GM12891 (cell line): ENCODE results near the gene TBX19.

ENCODE experiments used
- DNase-seq: peaks from one replicate; pipeline ENCODE4 v3.0.0; 2011; ENCODE audit warnings: low spot score; ENCODE audit not compliant: insufficient read length
- FAIRE-seq: peaks from 2 replicates; lab custom pipeline; 2011; peaks lifted over from hg19 to GRCh38; lab: Jason Lieb, UNC
- PAX5 ChIP-seq: IDR thresholded peaks from 2 replicates; pipeline ENCODE4 v1.6.1; 2011; ENCODE audit warnings: low read length, moderate library complexity, mild to moderate bottlenecking; ENCODE audit not compliant: insufficient read depth, severe bottlenecking
- POLR2A ChIP-seq: IDR thresholded peaks from 2 replicates; pipeline ENCODE4 v1.6.1; 2011; ENCODE audit warnings: low read depth, low read length, control low read depth
- POLR2AphosphoS5 ChIP-seq: IDR thresholded peaks from 2 replicates; pipeline ENCODE4 v1.6.1; 2011; ENCODE audit warnings: low read depth, low read length, control low read depth
- POU2F2 ChIP-seq: IDR thresholded peaks from 2 replicates; pipeline ENCODE4 v1.6.1; 2011; ENCODE audit warnings: low read depth, mild to moderate bottlenecking, control low read depth, low read length, moderate library complexity
- SPI1 ChIP-seq: IDR thresholded peaks from 2 replicates; pipeline ENCODE4 v1.6.1; 2011; ENCODE audit warnings: low read depth, low read length, control low read depth
- TAF1 ChIP-seq: IDR thresholded peaks from 2 replicates; pipeline ENCODE4 v1.6.1; 2011; ENCODE audit warnings: low read depth, low read length, control low read depth

TBX19 gene

DNA sequence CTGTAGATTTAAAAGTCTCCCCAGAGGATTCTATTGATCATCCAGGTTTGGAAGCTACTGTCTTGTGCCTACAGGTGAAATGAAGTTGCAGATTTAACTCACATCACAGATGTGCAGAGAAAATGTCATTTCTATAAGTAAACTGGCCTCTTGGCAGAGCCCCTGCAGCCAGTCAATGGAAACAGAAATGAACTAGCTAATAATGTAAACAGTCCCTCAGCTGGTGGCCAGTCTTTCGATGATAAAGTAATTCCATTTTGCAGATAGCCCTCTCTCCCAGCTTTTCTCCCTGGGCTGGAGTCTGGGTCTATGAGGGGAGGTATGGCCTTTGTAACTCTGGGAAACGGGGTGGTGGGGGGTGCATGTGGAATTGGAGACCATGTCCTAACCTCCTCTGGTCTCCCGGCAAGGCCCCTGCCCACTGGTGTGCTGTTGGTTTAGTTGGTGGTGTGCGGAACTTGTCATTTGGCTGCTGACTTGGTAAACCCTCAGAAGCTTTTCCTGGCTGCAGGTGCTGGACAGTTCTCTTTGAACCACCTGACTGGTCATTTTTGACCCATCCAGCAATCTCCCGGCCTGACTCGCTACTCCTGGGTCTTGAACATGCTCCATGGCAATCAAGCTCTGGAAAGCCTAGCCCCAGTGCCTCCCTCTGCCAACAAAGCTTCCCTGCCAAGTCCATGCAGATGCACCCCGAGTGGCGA lies 14.9 kb downstream of the TBX19 start:
- TF ChIP-seq SPI1 (no peak), POU2F2 (no peak), PAX5 (no peak), TAF1 (no peak), POLR2A (no peak), POLR2AphosphoS5 (no peak)
- DNase-seq (no peak), FAIRE-seq (no peak)

- FAIRE-seq (no peak), DNase-seq (no peak)
- TF ChIP-seq POLR2AphosphoS5 = no peak
- no peak for TF ChIP-seq POLR2A
- TF ChIP-seq POU2F2 = no peak
- no peak for TF ChIP-seq SPI1
- no peak for TF ChIP-seq PAX5
- no peak for TF ChIP-seq TAF1
These were observed 16.5 kb downstream of the TBX19 start for GRCh38 chr1:168297019-168297730.

GRCh38 chr1:168298446-168298845 lies 17.8 kb downstream of the TBX19 start:
- TF ChIP-seq TAF1 (no peak), PAX5 (no peak), POLR2AphosphoS5 (no peak), POU2F2 (no peak), SPI1 (no peak), POLR2A (no peak)
- FAIRE-seq (no peak), DNase-seq (no peak)

DNA sequence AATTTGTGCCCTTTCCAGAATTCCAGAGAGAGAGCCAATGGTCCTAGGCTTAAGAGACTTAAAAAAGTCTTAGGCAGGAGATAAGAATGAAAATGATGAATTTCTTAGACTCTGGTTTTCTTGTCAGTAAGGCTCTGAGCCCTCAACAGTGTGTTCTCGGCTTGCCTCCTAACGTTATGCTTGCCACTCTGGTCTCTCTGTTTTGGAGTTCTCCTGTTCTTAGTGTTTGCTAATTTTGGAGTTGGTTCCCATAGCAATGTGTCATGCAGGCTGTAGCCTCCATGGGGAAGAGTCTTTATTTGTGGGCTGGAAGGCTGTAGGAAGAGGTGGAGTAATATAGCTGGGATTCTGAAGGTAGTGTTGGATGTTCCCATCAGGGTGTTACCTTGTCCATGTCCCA lies 19.9 kb downstream of the TBX19 start:
- TF ChIP-seq POLR2A = no peak
- TF ChIP-seq TAF1 = no peak
- no peak for TF ChIP-seq POU2F2
- no peak for TF ChIP-seq POLR2AphosphoS5
- TF ChIP-seq PAX5 = no peak
- TF ChIP-seq SPI1 = no peak
- no peak for DNase-seq
- FAIRE-seq = no peak

GRCh38 chr1:168301664-168302320 lies 21.1 kb downstream of the TBX19 start:
- no peak for FAIRE-seq
- TF ChIP-seq PAX5 = no peak
- TF ChIP-seq TAF1 = no peak
- no peak for TF ChIP-seq POU2F2
- no peak for TF ChIP-seq POLR2AphosphoS5
- TF ChIP-seq SPI1 = no peak
- TF ChIP-seq POLR2A = no peak
- DNase-seq = no peak

- DNase-seq (no peak), FAIRE-seq (no peak)
- no peak for TF ChIP-seq POU2F2
- no peak for TF ChIP-seq PAX5
- TF ChIP-seq SPI1 = no peak
- TF ChIP-seq POLR2A = no peak
These were observed 23.3 kb downstream of the TBX19 start for GRCh38 chr1:168303716-168304540.

GRCh38 chr1:168304865-168305264 lies 24.2 kb downstream of the TBX19 start:
- FAIRE-seq = no peak
- no peak for DNase-seq
- TF ChIP-seq SPI1 (no peak), POLR2AphosphoS5 (no peak), TAF1 (no peak), PAX5 (no peak), POU2F2 (no peak), POLR2A (no peak)

DNA sequence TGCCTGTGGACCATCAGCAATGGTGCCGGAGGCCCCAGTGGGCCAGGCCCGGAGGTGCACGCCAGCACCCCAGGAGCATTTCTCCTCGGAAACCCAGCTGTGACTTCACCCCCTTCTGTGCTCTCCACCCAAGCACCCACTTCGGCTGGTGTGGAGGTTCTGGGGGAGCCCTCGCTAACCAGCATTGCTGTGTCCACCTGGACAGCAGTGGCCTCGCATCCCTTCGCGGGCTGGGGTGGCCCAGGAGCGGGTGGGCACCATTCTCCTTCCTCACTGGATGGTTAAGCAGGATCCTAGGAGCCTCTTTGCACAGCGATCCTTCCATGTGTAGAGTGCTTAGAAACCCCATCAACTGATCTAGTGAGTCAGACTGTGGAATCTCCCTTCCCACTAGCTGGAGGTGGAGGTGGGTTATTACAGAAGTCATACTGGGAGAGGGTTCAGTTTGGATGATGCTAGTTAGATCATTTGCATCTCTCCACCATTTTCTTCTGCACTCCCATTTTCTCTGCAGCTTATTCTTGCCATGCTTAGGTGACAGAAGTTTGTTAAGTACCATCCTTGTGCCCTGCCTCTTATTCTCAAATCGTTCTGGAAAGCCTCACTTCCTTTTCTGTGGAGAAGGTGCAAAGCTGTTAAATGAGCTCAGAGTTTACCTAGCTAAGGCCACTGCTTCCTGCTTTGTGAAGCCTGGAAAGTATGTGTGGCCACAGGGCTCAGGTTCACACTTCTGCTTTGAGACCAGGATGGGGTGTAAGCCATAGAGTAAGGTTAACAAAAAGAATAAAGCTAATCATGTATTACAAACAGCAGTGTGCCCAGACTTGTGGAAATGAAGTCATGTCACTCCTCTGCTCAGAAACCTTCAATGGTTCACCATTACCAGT lies 32.3 kb downstream of the TBX19 start:
- TF ChIP-seq SPI1 = peak; percentile 56
- no peak for TF ChIP-seq PAX5
- FAIRE-seq (no peak), DNase-seq (no peak)
